Nephron progenitor cell (in vitro differentiated cells): ENCODE results near the gene HLA-C.
"Not testable (repeated sequence)": the region's sequence is repeated elsewhere in the genome, so short reads cannot be mapped to it uniquely, and the experiment has no call there.

Source experiments
- DNase-seq: peaks from one replicate; pipeline ENCODE4 v3.0.0; 2021
- H3K27ac Mint-ChIP-seq: 2 replicates; pipeline ENCODE4 v1.8.0; 2021; ENCODE audit warnings: mild to moderate bottlenecking, moderate library complexity, mixed read lengths
- H3K27me3 Mint-ChIP-seq: 2 replicates; pipeline ENCODE4 v1.8.0; 2021; ENCODE audit warnings: mild to moderate bottlenecking, low read depth, mixed read lengths; ENCODE audit not compliant: poor library complexity
- H3K36me3 Mint-ChIP-seq: 2 replicates; pipeline ENCODE4 v1.8.0; 2021; ENCODE audit warnings: low read depth, mixed read lengths
- H3K4me1 Mint-ChIP-seq: 2 replicates; pipeline ENCODE4 v1.8.0; 2021; ENCODE audit warnings: mixed read lengths
- H3K4me3 Mint-ChIP-seq: 2 replicates; pipeline ENCODE4 v1.8.0; 2021; ENCODE audit warnings: mild to moderate bottlenecking, moderate library complexity, mixed read lengths
- H3K9me3 Mint-ChIP-seq: 2 replicates; pipeline ENCODE4 v1.8.0; 2021; ENCODE audit warnings: mild to moderate bottlenecking, moderate library complexity, mixed read lengths
- TF ChIP-seq, protein P1 (sequence below): fragments of 200-600 bp; sonication (generic); IDR thresholded peaks from 2 replicates; pipeline ENCODE4 v1.5.0; 2021; ENCODE audit warnings: antibody characterized with exemption

The HLA-C gene

DNA sequence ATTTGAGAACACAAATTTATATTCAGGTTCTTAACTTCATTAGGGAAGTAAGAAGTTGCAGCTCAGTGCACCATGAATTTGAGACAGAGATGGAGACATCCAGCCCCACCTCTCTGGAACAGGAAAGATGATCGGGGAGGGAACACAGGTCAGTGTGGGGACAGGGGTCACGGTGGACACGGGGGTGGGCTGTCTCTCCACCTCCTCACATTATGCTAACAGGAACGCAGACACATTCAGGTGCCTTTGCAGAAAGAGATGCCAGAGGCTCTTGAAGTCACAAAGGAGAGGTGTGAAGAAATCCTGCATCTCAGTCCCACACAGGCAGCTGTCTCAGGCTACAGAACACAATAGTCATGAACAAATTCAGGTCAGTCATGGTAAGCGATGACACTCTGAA, 3.1 kb downstream of the HLA-C start:
- peaks cover 44% of the 10 kb centered on the region for H3K4me1 Mint-ChIP-seq
- peaks cover 15% of the 10 kb centered on the region for H3K36me3 Mint-ChIP-seq
- peaks cover 69% of the 10 kb centered on the region for H3K27me3 Mint-ChIP-seq
- peak overlapping the region; percentile 73 for H3K4me3 Mint-ChIP-seq
- DNase-seq: no peak
- H3K27ac Mint-ChIP-seq: peak overlapping the region; percentile 91
- TF ChIP-seq, protein P1, sequence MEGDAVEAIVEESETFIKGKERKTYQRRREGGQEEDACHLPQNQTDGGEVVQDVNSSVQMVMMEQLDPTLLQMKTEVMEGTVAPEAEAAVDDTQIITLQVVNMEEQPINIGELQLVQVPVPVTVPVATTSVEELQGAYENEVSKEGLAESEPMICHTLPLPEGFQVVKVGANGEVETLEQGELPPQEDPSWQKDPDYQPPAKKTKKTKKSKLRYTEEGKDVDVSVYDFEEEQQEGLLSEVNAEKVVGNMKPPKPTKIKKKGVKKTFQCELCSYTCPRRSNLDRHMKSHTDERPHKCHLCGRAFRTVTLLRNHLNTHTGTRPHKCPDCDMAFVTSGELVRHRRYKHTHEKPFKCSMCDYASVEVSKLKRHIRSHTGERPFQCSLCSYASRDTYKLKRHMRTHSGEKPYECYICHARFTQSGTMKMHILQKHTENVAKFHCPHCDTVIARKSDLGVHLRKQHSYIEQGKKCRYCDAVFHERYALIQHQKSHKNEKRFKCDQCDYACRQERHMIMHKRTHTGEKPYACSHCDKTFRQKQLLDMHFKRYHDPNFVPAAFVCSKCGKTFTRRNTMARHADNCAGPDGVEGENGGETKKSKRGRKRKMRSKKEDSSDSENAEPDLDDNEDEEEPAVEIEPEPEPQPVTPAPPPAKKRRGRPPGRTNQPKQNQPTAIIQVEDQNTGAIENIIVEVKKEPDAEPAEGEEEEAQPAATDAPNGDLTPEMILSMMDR: no peak
- H3K9me3 Mint-ChIP-seq: peaks cover 10% of the 10 kb centered on the region

DNA sequence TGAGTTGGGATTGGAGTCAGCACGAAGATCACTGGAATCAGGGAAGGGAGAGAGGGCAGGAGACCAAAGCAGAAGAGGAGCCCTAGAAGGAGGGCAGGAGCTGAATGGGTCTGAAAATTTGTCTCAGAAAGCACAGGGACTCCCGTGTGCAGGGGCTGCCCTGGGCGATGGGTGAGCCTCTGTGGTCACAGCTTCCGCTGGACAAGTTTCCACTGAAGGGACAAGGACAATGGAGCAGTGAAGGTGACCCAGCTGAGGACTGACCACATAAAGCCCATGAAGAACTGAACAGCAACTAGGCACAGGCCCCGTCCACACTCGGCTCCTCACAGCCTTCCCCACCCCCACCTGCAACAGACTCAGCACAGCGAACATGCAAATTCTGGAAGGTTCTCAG, 3.5 kb downstream of the HLA-C start:
- no peak for DNase-seq
- H3K36me3 Mint-ChIP-seq: peaks cover 15% of the 10 kb centered on the region
- H3K4me3 Mint-ChIP-seq: peak overlapping the region; percentile 73
- H3K4me1 Mint-ChIP-seq: peaks cover 44% of the 10 kb centered on the region
- H3K27me3 Mint-ChIP-seq: peaks cover 64% of the 10 kb centered on the region
- peak overlapping the region; percentile 82 for H3K27ac Mint-ChIP-seq
- TF ChIP-seq, protein P1: no peak
- peaks cover 14% of the 10 kb centered on the region for H3K9me3 Mint-ChIP-seq

DNA sequence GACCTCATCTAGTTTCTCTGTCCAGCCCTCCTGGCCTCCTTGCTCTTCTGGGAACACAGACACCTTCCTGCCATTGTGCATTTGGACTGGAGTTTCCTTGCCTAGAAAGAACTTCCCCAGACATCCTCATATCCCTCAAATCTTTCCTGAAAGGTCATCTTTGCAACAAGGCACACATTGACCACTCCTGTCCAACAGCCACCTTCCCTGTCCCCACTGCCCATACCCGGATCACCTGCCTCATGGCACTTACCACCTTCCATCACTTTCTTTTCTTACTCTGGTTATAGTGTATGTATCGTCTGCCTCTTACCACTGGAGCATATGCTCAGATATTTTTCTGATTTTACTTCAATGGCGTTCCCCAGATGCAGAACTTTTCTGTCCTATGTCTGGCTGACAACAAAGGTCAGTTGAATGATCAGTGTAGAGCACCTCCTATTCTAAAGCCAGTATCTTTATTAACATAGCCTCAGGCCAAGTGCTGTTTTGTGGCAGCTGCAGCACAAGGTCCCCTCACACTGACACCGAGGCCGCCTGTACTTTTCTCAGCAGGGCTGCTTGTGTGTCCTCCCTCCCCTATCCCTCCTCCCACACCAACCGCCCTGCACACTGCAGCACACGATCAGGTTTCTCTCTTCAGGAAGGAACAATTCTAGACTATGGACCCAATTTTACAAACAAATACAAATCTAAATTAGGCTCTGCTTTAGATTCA, 4.1 kb downstream of the HLA-C start:
- Mint-ChIP-seq H3K9me3 (peaks cover 19% of the 10 kb centered on the region), H3K27me3 (peaks cover 59% of the 10 kb centered on the region), H3K4me3 (peak overlapping the region; percentile 31), H3K36me3 (peaks cover 15% of the 10 kb centered on the region), H3K27ac (peak overlapping the region; percentile 82), H3K4me1 (peaks cover 44% of the 10 kb centered on the region)
- TF ChIP-seq, protein P1: no peak
- DNase-seq: no peak

DNA sequence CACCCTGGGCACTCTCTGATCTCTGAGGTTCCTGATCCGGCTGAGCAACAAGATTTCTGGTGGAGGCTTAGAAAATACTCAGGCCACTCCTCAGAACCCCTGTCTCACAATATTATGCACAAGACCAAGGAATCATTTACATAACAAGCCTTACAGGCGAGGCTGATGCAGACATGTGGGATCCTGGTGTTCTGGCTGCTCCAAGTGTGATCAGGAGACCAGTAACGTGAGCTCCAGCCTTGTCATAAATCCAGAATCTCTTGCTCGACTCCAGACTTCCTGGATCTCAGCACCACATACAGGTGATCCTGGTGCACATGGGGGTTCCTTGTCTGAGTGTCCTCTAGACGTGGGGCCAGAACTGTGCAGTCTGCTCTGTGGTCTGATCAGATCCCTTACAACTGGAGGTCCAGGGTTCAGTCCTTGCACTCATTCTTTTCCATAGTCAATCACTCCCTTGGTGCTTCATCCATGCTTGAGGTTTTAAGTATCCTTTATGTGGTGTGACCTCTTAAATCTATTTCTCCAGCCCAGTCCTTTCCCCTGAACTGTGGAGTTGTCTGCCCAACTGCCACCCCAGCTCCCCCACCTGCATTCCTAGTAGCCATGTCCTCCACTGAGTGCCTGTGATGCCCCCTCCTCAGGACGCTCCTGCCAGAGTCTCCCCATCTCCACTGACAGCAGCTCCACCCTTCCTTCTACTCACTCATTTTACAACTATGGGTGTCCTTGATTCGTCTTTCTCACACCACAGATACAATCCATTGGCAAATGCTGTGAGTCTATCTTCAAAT, 5.1 kb downstream of the HLA-C start:
- Mint-ChIP-seq H3K4me1 (peaks cover 38% of the 10 kb centered on the region), H3K36me3 (peaks cover 15% of the 10 kb centered on the region), H3K27me3 (peaks cover 49% of the 10 kb centered on the region), H3K27ac (no peak overlapping the region), H3K9me3 (peaks cover 30% of the 10 kb centered on the region), H3K4me3 (no peak overlapping the region)
- DNase-seq: no peak
- TF ChIP-seq, protein P1: no peak

DNA sequence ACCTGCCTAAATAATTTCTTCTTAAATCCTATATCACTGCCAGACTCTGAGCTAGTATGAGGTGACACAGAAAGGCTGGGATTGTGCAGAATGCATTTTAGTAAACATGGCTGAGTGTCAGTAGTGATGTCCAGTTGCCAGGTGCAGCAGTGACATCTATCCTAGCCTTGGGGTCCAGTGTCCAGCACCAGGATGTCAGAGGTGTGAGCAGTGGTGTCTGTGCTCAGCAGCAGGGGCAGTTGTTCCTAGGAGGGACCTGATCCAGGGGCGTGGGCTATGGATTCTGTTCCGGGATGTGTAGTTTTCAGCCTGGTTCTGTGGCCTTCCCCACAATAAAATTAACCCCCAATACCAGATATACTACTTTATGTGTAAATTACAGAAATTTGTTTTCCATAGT, 6.0 kb downstream of the HLA-C start:
- Mint-ChIP-seq H3K9me3 (peaks cover 38% of the 10 kb centered on the region), H3K27ac (no peak overlapping the region)

DNA sequence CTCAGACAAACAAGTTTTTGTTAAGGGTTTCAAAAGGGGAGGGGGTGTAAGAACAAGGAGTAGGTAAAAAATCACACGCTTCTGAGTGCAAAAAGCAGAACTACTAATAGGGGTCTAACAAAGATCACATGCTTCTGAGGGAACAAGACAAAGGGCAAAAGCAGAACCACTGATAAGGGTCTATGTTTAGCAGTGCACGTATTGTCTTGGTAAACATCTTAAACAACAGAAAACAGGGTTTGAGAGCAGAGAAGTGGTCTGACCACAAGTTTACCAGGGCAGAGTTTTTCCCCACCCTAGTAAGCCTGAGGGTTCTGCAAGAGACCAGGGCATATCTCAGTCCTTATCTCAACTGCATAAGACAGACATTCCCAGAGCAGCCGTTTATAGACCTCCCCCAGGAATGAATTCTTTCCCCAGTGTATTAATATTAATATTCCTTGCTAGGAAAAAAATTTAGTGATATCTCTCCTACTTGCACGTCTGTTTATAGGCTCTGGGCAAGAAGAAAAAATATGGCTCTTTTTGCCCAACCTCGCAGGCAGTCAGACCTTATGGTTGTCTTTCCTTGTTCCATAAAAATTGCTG, 8.5 kb downstream of the HLA-C start:
- not testable (repeated sequence) for DNase-seq, H3K4me3 Mint-ChIP-seq, H3K36me3 Mint-ChIP-seq, H3K27ac Mint-ChIP-seq
- Mint-ChIP-seq H3K9me3 (peaks cover 54% of the 10 kb centered on the region), H3K27me3 (peaks cover 28% of the 10 kb centered on the region), H3K4me1 (peaks cover 17% of the 10 kb centered on the region)

More for the DNA sequence above, 6.0 kb downstream of the HLA-C start:
- Mint-ChIP-seq H3K36me3 (peaks cover 15% of the 10 kb centered on the region), H3K4me1 (peaks cover 35% of the 10 kb centered on the region), H3K4me3 (no peak overlapping the region), H3K27me3 (peaks cover 46% of the 10 kb centered on the region)
- TF ChIP-seq, protein P1: no peak
- DNase-seq: no peak

DNA sequence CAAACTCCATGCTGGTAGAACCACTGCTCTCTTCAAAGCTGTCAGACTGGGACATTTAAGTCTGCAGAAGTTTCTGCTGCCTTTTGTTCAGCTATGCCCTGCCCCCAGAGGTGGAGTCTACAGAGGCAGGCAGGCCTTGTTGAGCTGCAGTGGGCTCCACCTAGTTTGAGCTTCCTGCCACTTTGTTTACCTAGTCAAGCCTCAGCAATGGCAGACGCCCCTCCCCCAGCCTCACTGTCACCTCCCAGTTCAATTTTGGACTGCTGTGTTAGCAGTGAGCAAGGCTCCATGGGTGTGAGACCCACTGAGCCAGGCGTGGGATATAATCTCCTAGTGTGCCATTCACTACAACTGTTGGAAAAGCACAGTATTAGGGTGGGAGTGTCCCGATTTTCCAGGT, 11.9 kb downstream of the HLA-C start:
- not testable (repeated sequence) for H3K36me3 Mint-ChIP-seq, DNase-seq, H3K4me1 Mint-ChIP-seq, H3K27ac Mint-ChIP-seq, H3K4me3 Mint-ChIP-seq
- H3K9me3 Mint-ChIP-seq: peaks cover 65% of the 10 kb centered on the region
- H3K27me3 Mint-ChIP-seq: peaks cover 27% of the 10 kb centered on the region
